Femur (tissue), 1 donor: ENCODE data around the gene CFAP77.
A peak's percentile ranks its signal among the peaks of the same experiment; 100 is the strongest.

ENCODE experiments used
- DNase-seq: peaks from one replicate; pipeline ENCODE4 v3.0.0-alpha.2; 2017

The CFAP77 gene

GRCh38 chr9:132410642-132411041 is 631 bp downstream of the CFAP77 start:
- DNase-seq, result no peak

GRCh38 chr9:132411091-132411508 is 1.1 kb downstream of the CFAP77 start:
- DNase-seq, result peak; percentile 48

- DNase-seq, result no peak
Observed at GRCh38 chr9:132412089-132412488, 2.1 kb downstream of the CFAP77 start.

- DNase-seq, result no peak
Observed at GRCh38 chr9:132413926-132414325, 3.9 kb downstream of the CFAP77 start.

- no peak for DNase-seq
Observed at GRCh38 chr9:132414731-132415130, 4.7 kb downstream of the CFAP77 start.

- no peak for DNase-seq
Observed at GRCh38 chr9:132415181-132415580, 5.2 kb downstream of the CFAP77 start.

GRCh38 chr9:132418726-132419363 is 8.8 kb downstream of the CFAP77 start:
- DNase-seq, result no peak

- DNase-seq, result no peak
Observed at GRCh38 chr9:132422574-132422973, 12.6 kb downstream of the CFAP77 start.

- DNase-seq, result no peak
Observed at GRCh38 chr9:132423503-132423902, 13.5 kb downstream of the CFAP77 start.

GRCh38 chr9:132424857-132425674 is 15.1 kb downstream of the CFAP77 start:
- DNase-seq, result no peak

GRCh38 chr9:132425675-132426062 is 15.7 kb downstream of the CFAP77 start:
- no peak for DNase-seq

- no peak for DNase-seq
Observed at GRCh38 chr9:132426639-132427414, 16.8 kb downstream of the CFAP77 start.

GRCh38 chr9:132430998-132431397 is 21.0 kb downstream of the CFAP77 start:
- DNase-seq, result no peak

- DNase-seq, result no peak
Observed at GRCh38 chr9:132434881-132435280, 24.9 kb downstream of the CFAP77 start.

- DNase-seq, result no peak
Observed at GRCh38 chr9:132439153-132439552, 29.1 kb downstream of the CFAP77 start.

GRCh38 chr9:132440735-132441134 is 30.7 kb downstream of the CFAP77 start:
- no peak for DNase-seq

- no peak for DNase-seq
Observed at GRCh38 chr9:132441404-132441803, 31.4 kb downstream of the CFAP77 start.

GRCh38 chr9:132443951-132444607 is 34.1 kb downstream of the CFAP77 start:
- no peak for DNase-seq

GRCh38 chr9:132446887-132447286 is 36.9 kb downstream of the CFAP77 start:
- DNase-seq, result no peak

GRCh38 chr9:132447346-132447745 is 37.3 kb downstream of the CFAP77 start:
- DNase-seq, result no peak

- no peak for DNase-seq
Observed at GRCh38 chr9:132447902-132448301, 37.9 kb downstream of the CFAP77 start.

- no peak for DNase-seq
Observed at GRCh38 chr9:132451276-132451675, 41.3 kb downstream of the CFAP77 start.

- DNase-seq, result no peak
Observed at GRCh38 chr9:132456241-132456640, 46.2 kb downstream of the CFAP77 start.
